Stomach (tissue), 9 donors: ENCODE results near the gene TUSC1. TPM values are rescaled to one million over a fixed set of nuclear protein-coding genes. Genes with fewer than 3 reads are reported as not detected.
A peak's percentile ranks its signal among the peaks of the same experiment; 100 is the strongest.
"Not testable (repeated sequence)": the region's sequence is repeated elsewhere in the genome, so short reads cannot be mapped to it uniquely, and the experiment has no call there.

Experiments used
- DNase-seq, 2 donors: peaks; one replicate each; pipeline versions ENCODE4 v3.0.0 to v3.0.0-alpha.2; 2013 to 2019
- H3K27ac ChIP-seq, 5 donors: fragments of 200-600 bp in 4 of 5; sonication (generic) in 4 of 5; one replicate each; pipeline ENCODE4 v1.5.1; 2013 to 2019; ENCODE audit warnings: mild to moderate bottlenecking in 1 of 5, moderate library complexity in 1 of 5
- H3K27me3 ChIP-seq, 3 donors: fragments of 200-600 bp; sonication (generic); one replicate each; pipeline ENCODE4 v1.5.1; 2017 to 2019; ENCODE audit warnings: mixed run types in 1 of 3
- H3K36me3 ChIP-seq, 4 donors: fragments of 200-600 bp; sonication (generic); 1 replicate in 3 of 4; 2 replicates in 1 of 4; pipeline ENCODE4 v1.5.1; 2016 to 2019
- H3K4me1 ChIP-seq, 4 donors: fragments of 200-600 bp; sonication (generic); one replicate each; pipeline ENCODE4 v1.5.1; 2016 to 2019
- H3K4me3 ChIP-seq, 4 donors: fragments of 200-600 bp; sonication (generic) in 3 of 4; one replicate each; pipeline ENCODE4 v1.5.1; 2016 to 2019; ENCODE audit warnings: mild to moderate bottlenecking in 1 of 4
- H3K9me3 ChIP-seq, 4 donors: fragments of 200-600 bp; sonication (generic); one replicate each; pipeline ENCODE4 v1.5.1; 2016 to 2019
- EP300 ChIP-seq: sonication (generic); formaldehyde crosslinking; IDR thresholded peaks from one replicate; pipeline ENCODE4 v1.6.1; 2017; ENCODE audit warnings: antibody characterized with exemption
- POLR2A ChIP-seq, 4 donors: fragments of 450-650 bp; IDR thresholded peaks; one replicate each; pipeline ENCODE4 v1.6.1; 2016; ENCODE audit warnings: antibody characterized with exemption in 4 of 4, control low read depth in 2 of 4, mild to moderate bottlenecking in 1 of 4, moderate library complexity in 1 of 4
- POLR2AphosphoS5 ChIP-seq, 3 donors: sonication (generic); formaldehyde crosslinking; IDR thresholded peaks; one replicate each; pipeline ENCODE4 v1.6.1; 2016; ENCODE audit warnings: antibody characterized with exemption in 3 of 3
- WGBS, 5 donors: extraction: QIAGEN DNeasy Blood & Tissue Kit in 3 of 5; methylation state at CpG; one replicate each; pipeline versions ENCODE4 v1.1.5 to v1.1.7; 2013 to 2018; 5-methylcytosine and 5-hydroxymethylcytosine counted together
- intact Hi-C: fragments of 100-400 bp; cut with DNase I; formaldehyde crosslinking; loops from one replicate; pipeline ENCODE4 v1.15.1; 2023; ENCODE audit warnings: low total_unique reads
- polyA plus RNA-seq, 3 donors: library from polyadenylated mRNA; stranded (reverse); fragments of 200-250 nt; gene quantifications; one replicate each; pipeline ENCODE4 v1.2.3, GENCODE V29; 2013
- total RNA-seq, 5 donors: library from RNA; depleted of rRNA; stranded (reverse); fragments of >200 nt; gene quantifications; one replicate each; pipeline versions ENCODE4 v1.1.0 to v1.2.3, GENCODE V29; 2014 to 2016
- TF ChIP-seq, protein P1 (sequence below), 7 experiments: fragments of 450-650 bp in 4 of 7; fragments of 200-600 bp in 3 of 7; sonication (generic) in 3 of 7; IDR thresholded peaks; one replicate each; pipeline ENCODE4 v1.5.1; 2016 to 2019; ENCODE audit warnings: antibody characterized with exemption in 7 of 7, control low read depth in 2 of 7, mild to moderate bottlenecking in 1 of 7
- donor health status: healthy with polysubstance abuse.
- donor health status: Bipolar disorder and iron deficiency.
- donor health status: healthy.

Gene TUSC1
- total and polyA plus RNA-seq, 8 donors: 0.58 to 143 (median 11.5) TPM

DNA sequence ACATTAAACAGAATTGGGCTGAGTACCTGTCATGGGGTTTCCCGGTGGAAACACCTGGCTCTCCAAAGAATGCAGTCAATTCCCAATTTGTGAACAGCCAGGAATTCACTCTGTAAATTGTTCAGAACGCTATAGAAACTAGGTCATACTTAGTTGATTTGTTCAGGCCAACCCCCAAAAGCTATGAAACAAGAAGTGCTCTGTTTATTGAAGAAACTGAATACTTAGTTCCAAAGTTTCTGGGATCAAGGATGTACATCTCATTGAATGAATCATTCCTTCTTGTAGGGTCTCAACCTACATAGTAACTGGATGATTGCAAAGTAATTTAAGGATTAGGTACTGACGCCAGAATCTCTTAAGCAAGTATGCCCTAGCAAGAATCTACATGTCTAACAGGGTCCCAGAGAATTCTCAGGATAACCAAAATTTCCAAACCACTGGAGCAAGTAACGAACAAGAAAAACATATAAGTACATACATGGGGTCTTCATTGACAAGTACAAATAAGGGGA lies 659 bp upstream of the TUSC1 start:
- Histone ChIP-seq H3K9me3 (no peaks in the 10 kb centered on the region), H3K27me3 (peaks cover 0 to 6% (median 0%) of the 10 kb centered on the region in 3 donors), H3K27ac (peak overlapping the region in 4 of 5 donors; percentile 98 to 100 (median 98)), H3K36me3 (no peaks in the 10 kb centered on the region), H3K4me3 (peak overlapping the region; percentile 68 to 89 (median 84)), H3K4me1 (peaks cover 5 to 22% (median 14%) of the 10 kb centered on the region in 4 donors)
- no peak for DNase-seq
- intact Hi-C loops: no loop called here
- TF ChIP-seq POLR2A (IDR thresholded peaks at IDR 0.05) (no peak), POLR2AphosphoS5 (IDR thresholded peaks at IDR 0.05) (no peak), EP300 (no peak)
- TF ChIP-seq, protein P1, sequence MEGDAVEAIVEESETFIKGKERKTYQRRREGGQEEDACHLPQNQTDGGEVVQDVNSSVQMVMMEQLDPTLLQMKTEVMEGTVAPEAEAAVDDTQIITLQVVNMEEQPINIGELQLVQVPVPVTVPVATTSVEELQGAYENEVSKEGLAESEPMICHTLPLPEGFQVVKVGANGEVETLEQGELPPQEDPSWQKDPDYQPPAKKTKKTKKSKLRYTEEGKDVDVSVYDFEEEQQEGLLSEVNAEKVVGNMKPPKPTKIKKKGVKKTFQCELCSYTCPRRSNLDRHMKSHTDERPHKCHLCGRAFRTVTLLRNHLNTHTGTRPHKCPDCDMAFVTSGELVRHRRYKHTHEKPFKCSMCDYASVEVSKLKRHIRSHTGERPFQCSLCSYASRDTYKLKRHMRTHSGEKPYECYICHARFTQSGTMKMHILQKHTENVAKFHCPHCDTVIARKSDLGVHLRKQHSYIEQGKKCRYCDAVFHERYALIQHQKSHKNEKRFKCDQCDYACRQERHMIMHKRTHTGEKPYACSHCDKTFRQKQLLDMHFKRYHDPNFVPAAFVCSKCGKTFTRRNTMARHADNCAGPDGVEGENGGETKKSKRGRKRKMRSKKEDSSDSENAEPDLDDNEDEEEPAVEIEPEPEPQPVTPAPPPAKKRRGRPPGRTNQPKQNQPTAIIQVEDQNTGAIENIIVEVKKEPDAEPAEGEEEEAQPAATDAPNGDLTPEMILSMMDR (IDR thresholded peaks at IDR 0.05): no peak
- 44 to 56% (median 51%) methylated on average over 4 of the region's 4 CpGs for WGBS, 5 donors

DNA sequence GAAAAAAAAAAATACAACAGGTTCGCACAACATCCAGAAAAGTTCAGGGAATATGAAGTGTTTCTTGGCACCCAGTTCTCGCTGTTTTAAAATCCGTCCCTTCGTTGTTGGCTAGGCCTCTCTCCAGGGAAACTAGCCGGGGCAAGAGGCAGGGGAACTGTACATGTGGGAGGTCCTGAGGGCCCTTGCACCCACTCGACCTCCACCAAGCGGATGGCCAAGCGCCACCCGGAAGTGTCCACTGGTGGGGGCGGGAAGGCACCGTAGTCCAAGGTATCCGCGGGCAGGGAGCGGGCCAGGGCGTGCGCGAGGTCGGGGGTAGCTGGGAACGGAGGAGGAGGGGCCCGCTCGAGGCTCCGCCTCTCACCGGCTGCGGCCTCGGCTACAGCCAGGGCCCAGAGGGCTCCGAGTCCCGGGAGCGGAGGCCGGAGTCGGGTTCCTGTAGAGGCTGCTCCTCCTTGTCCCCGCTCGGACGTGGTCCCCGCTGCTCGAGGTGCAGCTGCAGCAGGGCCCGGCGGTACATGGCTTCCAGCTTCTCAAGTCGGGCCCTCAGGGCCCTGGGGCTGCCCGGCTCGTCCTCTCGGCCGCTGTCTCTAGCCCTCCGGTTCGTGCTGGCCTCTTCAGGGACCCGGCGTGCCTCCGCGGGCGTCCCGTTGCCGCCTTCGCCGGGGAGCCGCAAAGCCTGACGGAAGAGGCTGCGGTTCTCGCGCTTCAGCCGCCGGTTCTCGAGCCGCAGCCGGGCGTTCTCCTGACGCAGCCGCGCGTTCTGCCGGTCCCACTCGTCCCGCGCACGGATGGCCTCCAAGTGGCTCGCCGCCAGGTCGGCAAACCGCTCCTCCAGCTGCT lies 720 bp downstream of the TUSC1 start:
- DNase-seq: peak; percentile 86 to 94
- Histone ChIP-seq H3K9me3 (no peaks in the 10 kb centered on the region), H3K4me1 (peaks cover 5 to 22% (median 14%) of the 10 kb centered on the region in 4 donors), H3K4me3 (peak overlapping the region; percentile 68 to 89 (median 84)), H3K36me3 (no peaks in the 10 kb centered on the region), H3K27me3 (peaks cover 0 to 6% (median 0%) of the 10 kb centered on the region in 3 donors), H3K27ac (peak overlapping the region; percentile 98 to 100 (median 99))
- no peak for TF ChIP-seq EP300
- TF ChIP-seq POLR2AphosphoS5 (IDR thresholded peaks at IDR 0.05): peak in 2 of 3 donors; percentile 39 to 77
- TF ChIP-seq POLR2A (IDR thresholded peaks at IDR 0.05): peak in 1 of 4 donors; percentile 24
- intact Hi-C loops: no loop called here
- WGBS, 5 donors: 2 to 17% (median 3%) methylated on average over 23 to 76 of the region's 77 CpGs

DNA sequence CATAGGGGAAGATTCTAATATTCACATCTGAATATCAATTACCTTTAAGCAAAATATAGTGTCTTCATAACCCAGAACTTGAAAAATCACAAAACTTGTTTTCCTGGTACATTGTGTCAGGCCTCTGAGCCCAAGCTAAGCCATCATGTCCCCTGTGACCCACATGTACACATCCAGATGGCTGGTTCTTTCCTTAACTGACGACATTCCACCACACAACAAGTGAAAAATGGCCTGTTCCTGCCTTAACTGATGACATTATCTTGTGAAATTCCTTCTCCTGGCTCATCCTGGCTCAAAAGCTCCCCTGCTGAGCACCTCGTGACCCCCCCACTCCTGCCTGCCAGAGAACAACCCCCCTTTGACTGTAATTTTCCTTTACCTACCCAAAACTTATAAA lies 2.4 kb downstream of the TUSC1 start:
- H3K27ac ChIP-seq, DNase-seq, H3K4me3 ChIP-seq, H3K27me3 ChIP-seq, H3K36me3 ChIP-seq, intact Hi-C loops, H3K9me3 ChIP-seq: not testable (repeated sequence)
- peaks cover 5 to 22% (median 14%) of the 10 kb centered on the region in 4 donors for H3K4me1 ChIP-seq
- WGBS, 5 donors: 80 to 93% (median 90%) methylated on average over 2 of the region's 2 CpGs

DNA sequence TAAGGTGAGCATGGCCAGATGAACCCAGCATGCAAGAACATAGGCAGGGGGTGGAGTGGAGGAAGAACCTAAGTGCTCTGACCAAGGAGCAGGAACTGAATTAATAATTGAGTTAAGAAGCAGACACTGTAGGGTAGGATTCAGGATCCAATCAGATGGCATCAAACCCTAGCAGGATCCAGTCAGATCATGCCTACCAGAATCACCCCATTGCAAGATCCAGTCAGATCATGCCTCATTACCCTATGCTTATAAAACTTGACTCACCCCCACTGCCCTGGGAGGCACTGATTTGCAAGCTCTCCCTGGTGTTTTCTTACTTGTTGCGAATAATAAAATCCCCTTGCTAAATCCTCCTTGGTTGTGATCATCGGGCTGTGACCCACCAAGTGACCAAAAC lies 19.7 kb downstream of the TUSC1 start:
- no peaks in the 10 kb centered on the region for H3K9me3 ChIP-seq
- 88 to 94% (median 91%) methylated on average over 2 of the region's 2 CpGs for WGBS, 5 donors
- no peak for DNase-seq
- H3K4me1 ChIP-seq: no peaks in the 10 kb centered on the region
- H3K36me3 ChIP-seq: no peaks in the 10 kb centered on the region
- H3K27me3 ChIP-seq: no peaks in the 10 kb centered on the region
- intact Hi-C loops: no loop called here
- TF ChIP-seq EP300: no peak
- TF ChIP-seq, protein P1 (IDR thresholded peaks at IDR 0.05): no peak
- no peak for TF ChIP-seq POLR2AphosphoS5 (IDR thresholded peaks at IDR 0.05)
- no peak for TF ChIP-seq POLR2A (IDR thresholded peaks at IDR 0.05)
- H3K27ac ChIP-seq: no peak overlapping the region
- H3K4me3 ChIP-seq: no peak overlapping the region

DNA sequence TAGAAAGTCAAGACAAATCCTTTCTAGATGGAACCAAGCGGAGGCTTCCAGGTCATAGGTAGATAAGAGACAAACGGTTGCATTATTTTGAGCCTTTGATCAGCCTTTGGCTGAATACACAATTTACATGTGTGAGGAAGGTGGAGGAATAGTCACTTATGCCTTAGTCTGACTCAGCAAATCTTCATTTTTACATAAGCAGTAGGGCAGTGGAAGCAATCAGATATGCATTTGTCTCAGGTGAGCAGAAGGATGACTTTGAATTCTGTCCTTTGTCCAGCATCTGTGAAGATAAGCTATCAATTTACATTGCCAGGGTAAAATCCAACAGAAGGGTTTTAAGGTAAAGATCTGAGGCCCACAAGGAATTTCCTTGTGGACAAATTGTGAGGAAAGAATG lies 23.8 kb downstream of the TUSC1 start:
- Histone ChIP-seq H3K27ac (no peak overlapping the region), H3K9me3 (no peaks in the 10 kb centered on the region), H3K4me3 (no peak overlapping the region), H3K27me3 (no peaks in the 10 kb centered on the region), H3K4me1 (no peaks in the 10 kb centered on the region), H3K36me3 (no peaks in the 10 kb centered on the region)
- intact Hi-C loops: no loop called here
- TF ChIP-seq POLR2A (IDR thresholded peaks at IDR 0.05) (no peak), EP300 (no peak), POLR2AphosphoS5 (IDR thresholded peaks at IDR 0.05) (no peak)
- TF ChIP-seq, protein P1 (IDR thresholded peaks at IDR 0.05): no peak
- no peak for DNase-seq
- 62 to 75% (median 67%) methylated on average over 2 of the region's 2 CpGs for WGBS, 5 donors
